GM12878 (cell line): ENCODE data around the gene SIK2. TPM values are rescaled to one million over a fixed set of nuclear protein-coding genes. Genes with fewer than 3 reads are reported as not detected.

Source experiments
- ATAC-seq: fragments of 200-7000 bp; cut with Tn5 transposase; 3 replicates; pipeline ENCODE4 v1.9.1; 2020; ENCODE audit warnings: mild to moderate bottlenecking, moderate library complexity
- BruUV-seq: library from RNA; stranded (reverse); fragments of 400-500 nt; replicated peaks from 2 replicates; lab custom pipeline; 2021; lab: Mats Ljungman, UMichigan
- CTCF ChIA-PET: fragments of 300-600 bp; sonication (Branson Sonifier 250); formaldehyde crosslinking; extraction: SDS; loops from one replicate; lab custom pipeline; 2021; ENCODE audit warnings: inconsistent platforms; lab: Yijun Ruan, JAX
- POLR2A ChIA-PET: fragments of 350-600 bp; formaldehyde crosslinking; extraction: SDS; loops from one replicate; lab custom pipeline; 2021; ENCODE audit warnings: inconsistent platforms; lab: Charles Lee
- RAD21 ChIA-PET: fragments of 300-600 bp; sonication (Branson Sonifier 250); formaldehyde crosslinking; loops from one replicate; lab custom pipeline; 2023; ENCODE audit warnings: antibody characterized with exemption; ENCODE audit not compliant: unreplicated experiment; lab: Charles Lee
- SMC1A ChIA-PET: fragments of 300-600 bp; sonication (Branson Sonifier 250); formaldehyde crosslinking; loops from one replicate; lab custom pipeline; 2023; ENCODE audit not compliant: unreplicated experiment, uncharacterized antibody; lab: Charles Lee
- DNase-seq: peaks from one replicate; pipeline ENCODE4 v3.0.0-alpha.2; 2011; ENCODE audit warnings: low read depth, low spot score
- FAIRE-seq: peaks from 3 replicates; lab custom pipeline; 2011; peaks lifted over from hg19 to GRCh38; lab: Jason Lieb, UNC
- H2AFZ ChIP-seq: 2 replicates; pipeline ENCODE4 v1.6.0; 2011; ENCODE audit warnings: low read depth, low read length, control low read depth; ENCODE audit not compliant: control insufficient read depth
- H3K27ac ChIP-seq: 2 replicates; pipeline ENCODE4 v1.5.1; 2011; ENCODE audit warnings: control low read depth; ENCODE audit not compliant: control insufficient read depth, insufficient read depth
- H3K27me3 ChIP-seq, 2 experiments: replicated peaks in 1 of 2; 2 replicates each; pipeline versions ENCODE4 v1.6.0 to v1.6.1; 2011; ENCODE audit warnings: low read length in 1 of 2; ENCODE audit not compliant: control insufficient read depth in 2 of 2, insufficient read depth in 2 of 2
- H3K36me3 ChIP-seq, 2 experiments: 2 replicates each; pipeline ENCODE4 v1.5.1; 2011; ENCODE audit warnings: low read length in 1 of 2; ENCODE audit not compliant: control insufficient read depth in 2 of 2, insufficient read depth in 2 of 2
- H3K4me1 ChIP-seq: 2 replicates; pipeline ENCODE4 v1.6.1; 2011; ENCODE audit warnings: mild to moderate bottlenecking, low read length, moderate library complexity, mixed read lengths; ENCODE audit not compliant: control insufficient read depth, insufficient read depth
- H3K4me2 ChIP-seq: 2 replicates; pipeline ENCODE4 v1.6.0; 2011; ENCODE audit warnings: control low read depth; ENCODE audit not compliant: control insufficient read depth, insufficient read depth
- H3K4me3 ChIP-seq: fragments of 200-600 bp; sonication (generic); 2 replicates; pipeline ENCODE4 v1.5.1; 2016
- H3K79me2 ChIP-seq: 2 replicates; pipeline ENCODE4 v1.6.0; 2011; ENCODE audit warnings: low read length; ENCODE audit not compliant: control insufficient read depth, insufficient read depth
- H3K9ac ChIP-seq: 2 replicates; pipeline ENCODE4 v1.8.0; 2011; ENCODE audit warnings: low read length, control low read depth, mixed read lengths; ENCODE audit not compliant: control insufficient read depth, insufficient read depth
- H3K9me3 ChIP-seq: replicated peaks from 3 replicates; pipeline ENCODE4 v1.5.1; 2011; ENCODE audit warnings: mild to moderate bottlenecking, low read length; ENCODE audit not compliant: control insufficient read depth, insufficient read depth
- H4K20me1 ChIP-seq: 2 replicates; pipeline ENCODE4 v1.6.0; 2011; ENCODE audit not compliant: control insufficient read depth, insufficient read depth
- BACH1 ChIP-seq: fragments of 450-650 bp; IDR thresholded peaks from 2 replicates; pipeline ENCODE4 v1.6.1; 2017; ENCODE audit warnings: mild to moderate bottlenecking, borderline replicate concordance
- BHLHE40 ChIP-seq, 2 experiments: fragments of 450-650 bp in 1 of 2; IDR thresholded peaks; 2 replicates each; pipeline ENCODE4 v1.6.1; 2011 to 2017; ENCODE audit warnings: low read depth in 2 of 2, borderline replicate concordance in 1 of 2, improper control_type of control experiment in 1 of 2, low read length in 1 of 2, mild to moderate bottlenecking in 1 of 2
- BRCA1 ChIP-seq: IDR thresholded peaks from 2 replicates; pipeline ENCODE4 v1.6.1; 2011; ENCODE audit warnings: low read depth, low read length, improper control_type of control experiment
- CREM ChIP-seq: IDR thresholded peaks from 2 replicates; pipeline ENCODE4 v1.6.1; 2014; ENCODE audit warnings: antibody characterized with exemption, low read depth
- GATAD2B ChIP-seq: fragments of 450-650 bp; conservative IDR thresholded peaks from 2 replicates; pipeline ENCODE4 v1.6.1; 2017; ENCODE audit warnings: low read depth, mild to moderate bottlenecking, moderate library complexity
- KAT2A ChIP-seq: conservative IDR thresholded peaks from 2 replicates; pipeline ENCODE4 v1.6.1; 2011; ENCODE audit warnings: low read depth, low read length; ENCODE audit not compliant: control insufficient read depth
- STAT3 ChIP-seq: IDR thresholded peaks from 2 replicates; pipeline ENCODE4 v1.6.1; 2011; ENCODE audit warnings: low read depth, low read length, improper control_type of control experiment
- SUZ12 ChIP-seq: fragments of 200-600 bp; sonication (generic); IDR thresholded peaks from one replicate; pipeline ENCODE4 v1.6.1; 2018; ENCODE audit warnings: antibody characterized with exemption, mild to moderate bottlenecking; ENCODE audit not compliant: unreplicated experiment
- ZSCAN29 ChIP-seq: fragments of 450-650 bp; IDR thresholded peaks from 2 replicates; pipeline ENCODE4 v1.6.1; 2017; ENCODE audit warnings: mild to moderate bottlenecking, moderate library complexity
- WGBS: methylation state at CpG from one replicate; pipeline ENCODE4 v1.1.6; 2016; ENCODE audit warnings: low lambda C conversion rate; ENCODE audit not compliant: insufficient replicate concordance, insufficient coverage; ENCODE audit errors: missing lambda C conversion rate; 5-methylcytosine and 5-hydroxymethylcytosine counted together
- in situ Hi-C: fragments of 300-500 bp; cut with MboI; formaldehyde crosslinking; loops from 9 replicates; pipeline ENCODE4 v1.14.3; 2018; ENCODE audit warnings: mixed read lengths
- intact Hi-C: fragments of 100-400 bp; cut with micrococcal nuclease; formaldehyde crosslinking; loops from one replicate; pipeline ENCODE4 v1.14.2; 2022; ENCODE audit not compliant: unreplicated experiment
- polyA plus RNA-seq, 11 experiments: library from polyadenylated mRNA; depleted of rRNA in 4 of 11; unstranded in 6 of 11; stranded (reverse) in 5 of 11; fragments of >200 nt; fragmentation: Nextera tagmentation in 4 of 11; fragmentation: Illumina TruSeq in 1 of 11; extraction: Ambion mirVana in 4 of 11; extraction: Trizol in 1 of 11; gene quantifications; 1 replicate in 1 of 11; 2 replicates in 10 of 11; pipeline versions ENCODE4 v1.2.1 to v1.2.3, GENCODE V29; 2011 to 2016; ENCODE audit warnings: inconsistent platforms in 2 of 11, missing spikeins in 2 of 11, low read depth in 1 of 11
- total RNA-seq, 4 experiments: library from RNA; depleted of rRNA in 3 of 4; stranded (reverse); fragments of >200 nt in 3 of 4; fragmentation: Illumina TruSeq in 1 of 4; extraction: Trizol in 1 of 4; gene quantifications; 2 replicates each; pipeline versions ENCODE4 v1.2.1 to v1.2.3, GENCODE V29; 2013 to 2021
- TF ChIP-seq, protein P1 (sequence below): fragments of 450-650 bp; IDR thresholded peaks from 2 replicates; pipeline ENCODE4 v1.6.1; 2016; ENCODE audit warnings: mild to moderate bottlenecking, moderate library complexity, borderline replicate concordance
- TF ChIP-seq, protein P2 (sequence below): fragments of 450-650 bp; IDR thresholded peaks from 2 replicates; pipeline ENCODE4 v1.6.1; 2017; ENCODE audit warnings: mild to moderate bottlenecking, moderate library complexity

The SIK2 gene
- total and polyA plus RNA-seq, 10 of the 15 experiments (the other 5 are each of a cell fraction or from before 2014, with no cell fraction given): 0.97 to 14.2 (median 4.5) TPM

DNA sequence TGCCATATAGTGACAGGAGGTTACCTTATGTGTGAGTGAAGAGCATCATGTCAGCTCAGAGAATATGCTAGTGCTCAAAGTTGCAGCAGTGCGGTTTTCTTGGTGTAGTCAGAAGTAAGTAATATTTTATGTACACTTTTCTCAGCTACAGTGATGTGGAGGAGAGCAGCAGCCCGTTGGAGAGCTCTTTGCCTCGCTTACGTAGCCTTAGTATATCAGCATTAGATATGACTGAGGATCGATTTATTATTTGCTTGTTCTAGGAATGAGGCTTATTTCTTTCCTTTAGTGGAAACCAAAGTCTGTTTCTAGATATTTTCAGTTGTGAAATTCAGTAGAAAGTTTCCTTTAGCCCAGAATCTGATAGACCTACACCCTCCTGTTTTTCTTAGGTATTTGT, 100.4 kb downstream of the SIK2 start (continued):
- TF ChIP-seq, protein P1, sequence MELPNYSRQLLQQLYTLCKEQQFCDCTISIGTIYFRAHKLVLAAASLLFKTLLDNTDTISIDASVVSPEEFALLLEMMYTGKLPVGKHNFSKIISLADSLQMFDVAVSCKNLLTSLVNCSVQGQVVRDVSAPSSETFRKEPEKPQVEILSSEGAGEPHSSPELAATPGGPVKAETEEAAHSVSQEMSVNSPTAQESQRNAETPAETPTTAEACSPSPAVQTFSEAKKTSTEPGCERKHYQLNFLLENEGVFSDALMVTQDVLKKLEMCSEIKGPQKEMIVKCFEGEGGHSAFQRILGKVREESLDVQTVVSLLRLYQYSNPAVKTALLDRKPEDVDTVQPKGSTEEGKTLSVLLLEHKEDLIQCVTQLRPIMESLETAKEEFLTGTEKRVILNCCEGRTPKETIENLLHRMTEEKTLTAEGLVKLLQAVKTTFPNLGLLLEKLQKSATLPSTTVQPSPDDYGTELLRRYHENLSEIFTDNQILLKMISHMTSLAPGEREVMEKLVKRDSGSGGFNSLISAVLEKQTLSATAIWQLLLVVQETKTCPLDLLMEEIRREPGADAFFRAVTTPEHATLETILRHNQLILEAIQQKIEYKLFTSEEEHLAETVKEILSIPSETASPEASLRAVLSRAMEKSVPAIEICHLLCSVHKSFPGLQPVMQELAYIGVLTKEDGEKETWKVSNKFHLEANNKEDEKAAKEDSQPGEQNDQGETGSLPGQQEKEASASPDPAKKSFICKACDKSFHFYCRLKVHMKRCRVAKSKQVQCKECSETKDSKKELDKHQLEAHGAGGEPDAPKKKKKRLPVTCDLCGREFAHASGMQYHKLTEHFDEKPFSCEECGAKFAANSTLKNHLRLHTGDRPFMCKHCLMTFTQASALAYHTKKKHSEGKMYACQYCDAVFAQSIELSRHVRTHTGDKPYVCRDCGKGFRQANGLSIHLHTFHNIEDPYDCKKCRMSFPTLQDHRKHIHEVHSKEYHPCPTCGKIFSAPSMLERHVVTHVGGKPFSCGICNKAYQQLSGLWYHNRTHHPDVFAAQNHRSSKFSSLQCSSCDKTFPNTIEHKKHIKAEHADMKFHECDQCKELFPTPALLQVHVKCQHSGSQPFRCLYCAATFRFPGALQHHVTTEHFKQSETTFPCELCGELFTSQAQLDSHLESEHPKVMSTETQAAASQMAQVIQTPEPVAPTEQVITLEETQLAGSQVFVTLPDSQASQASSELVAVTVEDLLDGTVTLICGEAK: no peak
- no peak for TF ChIP-seq BRCA1
- TF ChIP-seq, protein P2, sequence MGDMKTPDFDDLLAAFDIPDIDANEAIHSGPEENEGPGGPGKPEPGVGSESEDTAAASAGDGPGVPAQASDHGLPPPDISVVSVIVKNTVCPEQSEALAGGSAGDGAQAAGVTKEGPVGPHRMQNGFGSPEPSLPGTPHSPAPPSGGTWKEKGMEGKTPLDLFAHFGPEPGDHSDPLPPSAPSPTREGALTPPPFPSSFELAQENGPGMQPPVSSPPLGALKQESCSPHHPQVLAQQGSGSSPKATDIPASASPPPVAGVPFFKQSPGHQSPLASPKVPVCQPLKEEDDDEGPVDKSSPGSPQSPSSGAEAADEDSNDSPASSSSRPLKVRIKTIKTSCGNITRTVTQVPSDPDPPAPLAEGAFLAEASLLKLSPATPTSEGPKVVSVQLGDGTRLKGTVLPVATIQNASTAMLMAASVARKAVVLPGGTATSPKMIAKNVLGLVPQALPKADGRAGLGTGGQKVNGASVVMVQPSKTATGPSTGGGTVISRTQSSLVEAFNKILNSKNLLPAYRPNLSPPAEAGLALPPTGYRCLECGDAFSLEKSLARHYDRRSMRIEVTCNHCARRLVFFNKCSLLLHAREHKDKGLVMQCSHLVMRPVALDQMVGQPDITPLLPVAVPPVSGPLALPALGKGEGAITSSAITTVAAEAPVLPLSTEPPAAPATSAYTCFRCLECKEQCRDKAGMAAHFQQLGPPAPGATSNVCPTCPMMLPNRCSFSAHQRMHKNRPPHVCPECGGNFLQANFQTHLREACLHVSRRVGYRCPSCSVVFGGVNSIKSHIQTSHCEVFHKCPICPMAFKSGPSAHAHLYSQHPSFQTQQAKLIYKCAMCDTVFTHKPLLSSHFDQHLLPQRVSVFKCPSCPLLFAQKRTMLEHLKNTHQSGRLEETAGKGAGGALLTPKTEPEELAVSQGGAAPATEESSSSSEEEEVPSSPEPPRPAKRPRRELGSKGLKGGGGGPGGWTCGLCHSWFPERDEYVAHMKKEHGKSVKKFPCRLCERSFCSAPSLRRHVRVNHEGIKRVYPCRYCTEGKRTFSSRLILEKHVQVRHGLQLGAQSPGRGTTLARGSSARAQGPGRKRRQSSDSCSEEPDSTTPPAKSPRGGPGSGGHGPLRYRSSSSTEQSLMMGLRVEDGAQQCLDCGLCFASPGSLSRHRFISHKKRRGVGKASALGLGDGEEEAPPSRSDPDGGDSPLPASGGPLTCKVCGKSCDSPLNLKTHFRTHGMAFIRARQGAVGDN: no peak

DNA sequence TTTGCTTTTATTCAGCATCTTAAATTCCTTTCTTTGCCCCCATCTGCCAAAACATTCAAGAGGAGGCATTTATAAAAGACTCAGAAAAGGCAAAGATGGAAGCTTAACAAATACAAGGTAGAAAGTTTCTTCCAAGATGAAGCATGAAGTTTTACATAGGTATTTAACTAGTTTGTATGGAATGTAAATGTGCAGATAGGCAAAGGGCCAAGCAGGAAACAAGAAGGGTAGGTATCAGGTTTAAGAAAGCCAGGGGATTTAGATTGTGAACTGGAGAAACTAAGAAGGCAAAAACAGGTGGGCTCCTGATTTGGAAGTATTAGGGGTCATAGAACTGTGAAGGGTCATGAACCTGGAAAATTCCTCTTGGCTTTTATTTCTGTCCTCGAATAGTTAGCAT, 101.3 kb downstream of the SIK2 start:
- intact Hi-C loops: no loop called here
- FAIRE-seq: no peak
- Histone ChIP-seq H3K9ac (no peak overlapping the region), H4K20me1 (no peaks in the 10 kb centered on the region), H3K36me3 (peaks cover 0 to 14% of the 10 kb centered on the region in 2 experiments; a peak in 3 of 4 replicates), H3K9me3 (no peaks in the 10 kb centered on the region), H3K4me2 (no peak overlapping the region), H3K4me3 (no peak overlapping the region), H3K79me2 (no peaks in the 10 kb centered on the region), H3K27ac (no peak overlapping the region), H3K4me1 (peaks cover under 1% of the 10 kb centered on the region), H3K27me3 (no peaks in the 10 kb centered on the region), H2AFZ (no peak overlapping the region)
- WGBS: 94% methylated on average over 1 of the region's 1 CpG
- TF ChIP-seq KAT2A (no peak), ZSCAN29 (no peak), BACH1 (no peak), STAT3 (no peak), CREM (no peak), BHLHE40 (IDR thresholded peaks at IDR 0.05; ENCODE audit: borderline replicate concordance in 1 of 2, low read depth in 2 of 2, low read length in 1 of 2) (no peak), SUZ12 (no peak), GATAD2B (no peak)
- in situ Hi-C loops: no loop called here
- BruUV-seq: no TSS peak
- ChIA-PET RAD21 (no interaction called here), SMC1A (interaction anchor here (0.6 to 1.3 kb wide), 2 partner anchors 8 to 38 kb away, joined by 3 read pairs; no protein-coding TSS in a partner anchor), POLR2A (no interaction called here), CTCF (no interaction called here)
- DNase-seq: no peak
- no peak for ATAC-seq
